A549 (cell line): ENCODE data around the gene SPRR2D. TPM values are rescaled to one million over a fixed set of nuclear protein-coding genes. Genes with fewer than 3 reads are reported as not detected.

Source experiments
- ATAC-seq, 2 experiments: fragments of 200-7000 bp in 1 of 2; fragments of >200 bp in 1 of 2; cut with Nextera tagmentation in 1 of 2; cut with Tn5 transposase in 1 of 2; 3 replicates each; pipeline versions ENCODE4 v1.8.0 to v1.9.1; 2018 to 2020; ENCODE audit warnings: mild to moderate bottlenecking in 1 of 2, moderate library complexity in 1 of 2
- CTCF ChIA-PET: fragments of 300-600 bp; sonication (Branson Sonifier 250); formaldehyde crosslinking; extraction: SDS; loops from one replicate; lab custom pipeline; 2021; ENCODE audit warnings: antibody characterized with exemption, inconsistent platforms; lab: Yijun Ruan, JAX
- POLR2A ChIA-PET: fragments of 350-600 bp; formaldehyde crosslinking; extraction: SDS; loops from one replicate; lab custom pipeline; 2021; ENCODE audit warnings: antibody characterized with exemption, inconsistent platforms; lab: Yijun Ruan, JAX
- DNase-seq, 2 experiments: peaks; one replicate each; pipeline versions ENCODE4 v3.0.0 to v3.0.0-alpha.2; 2011 to 2016; ENCODE audit warnings: low read depth in 1 of 2, low spot score in 1 of 2
- FAIRE-seq: peaks from 2 replicates; lab custom pipeline; 2011; peaks lifted over from hg19 to GRCh38; lab: Jason Lieb, UNC
- H3K27ac ChIP-seq, 2 experiments: fragments of >200 bp; sonication (Bioruptor Twin); formaldehyde crosslinking; 3 replicates each; pipeline ENCODE4 v1.5.1; 2016 to 2017
- H3K4me1 ChIP-seq: fragments of >200 bp; sonication (Bioruptor Twin); formaldehyde crosslinking; 3 replicates; pipeline ENCODE4 v1.6.1; 2016
- H3K4me2 ChIP-seq: fragments of >200 bp; sonication (Bioruptor Twin); formaldehyde crosslinking; 3 replicates; pipeline ENCODE4 v1.6.1; 2016
- H3K4me3 ChIP-seq: fragments of >200 bp; sonication (Bioruptor Twin); formaldehyde crosslinking; 3 replicates; pipeline ENCODE4 v1.5.1; 2016
- H3K9me3 ChIP-seq: fragments of >200 bp; sonication (Bioruptor Twin); formaldehyde crosslinking; 3 replicates; pipeline ENCODE4 v1.6.1; 2016
- CBX2 ChIP-seq: fragments of 200-600 bp; sonication (generic); IDR thresholded peaks from 2 replicates; pipeline ENCODE4 v1.6.1; 2016; ENCODE audit warnings: low read depth, mild to moderate bottlenecking, borderline replicate concordance
- CEBPB ChIP-seq, 2 experiments: fragments of >200 bp in 1 of 2; sonication (Bioruptor Twin) in 1 of 2; formaldehyde crosslinking in 1 of 2; IDR thresholded peaks; 2 replicates each; pipeline ENCODE4 v1.6.1; 2012 to 2016
- CHD2 ChIP-seq: fragments of 150-350 bp; IDR thresholded peaks from 2 replicates; pipeline ENCODE4 v1.6.1; 2014; ENCODE audit warnings: low read length; ENCODE audit not compliant: partially characterized antibody
- FOSL2 ChIP-seq, 2 experiments: fragments of 450-650 bp in 1 of 2; fragments of >200 bp in 1 of 2; sonication (Bioruptor Twin) in 1 of 2; formaldehyde crosslinking; IDR thresholded peaks; 2 replicates each; pipeline versions ENCODE4 v1.5.0 to v1.6.1; 2016 to 2020; ENCODE audit warnings: mild to moderate bottlenecking in 1 of 2, moderate library complexity in 1 of 2
- HOXA7 ChIP-seq: fragments of 250-450 bp; sonication (Bioruptor Pico); IDR thresholded peaks from 2 replicates; pipeline ENCODE4 v1.5.0; 2020; ENCODE audit warnings: mild to moderate bottlenecking, moderate library complexity
- MAFK ChIP-seq: fragments of 450-650 bp; IDR thresholded peaks from 2 replicates; pipeline ENCODE4 v1.6.1; 2014; ENCODE audit not compliant: partially characterized antibody
- MAX ChIP-seq: IDR thresholded peaks from 2 replicates; pipeline ENCODE4 v1.6.1; 2012
- MAZ ChIP-seq: fragments of 150-350 bp; IDR thresholded peaks from 2 replicates; pipeline ENCODE4 v1.6.1; 2014; ENCODE audit warnings: antibody characterized with exemption, low read depth, low read length, borderline replicate concordance
- NR3C1 ChIP-seq: fragments of >200 bp; sonication (Bioruptor Twin); formaldehyde crosslinking; IDR thresholded peaks from 3 replicates; pipeline ENCODE4 v1.6.1; 2017
- PHF8 ChIP-seq: fragments of 200-600 bp; sonication (generic); IDR thresholded peaks from 2 replicates; pipeline ENCODE4 v1.6.1; 2016; ENCODE audit warnings: low read depth, mild to moderate bottlenecking, antibody characterized with exemption, moderate library complexity, borderline replicate concordance
- POLR2AphosphoS2 ChIP-seq: conservative IDR thresholded peaks from 2 replicates; pipeline ENCODE4 v1.6.1; 2012; ENCODE audit warnings: low read length, improper control_type of control experiment, inconsistent platforms
- RNF2 ChIP-seq: fragments of 200-600 bp; sonication (generic); IDR thresholded peaks from 2 replicates; pipeline ENCODE4 v1.6.1; 2016; ENCODE audit warnings: low read depth, mild to moderate bottlenecking, antibody characterized with exemption, moderate library complexity, borderline replicate concordance
- SREBF2 ChIP-seq: fragments of 450-650 bp; IDR thresholded peaks from 2 replicates; pipeline ENCODE4 v1.6.1; 2014; ENCODE audit warnings: mild to moderate bottlenecking, moderate library complexity
- WGBS: methylation state at CpG from one replicate; pipeline ENCODE4 v1.1.6; 2017; ENCODE audit errors: missing lambda C conversion rate; 5-methylcytosine and 5-hydroxymethylcytosine counted together
- polyA plus RNA-seq, 4 experiments: library from polyadenylated mRNA; depleted of rRNA in 3 of 4; stranded (reverse); fragments of >200 nt; fragmentation: RNase III in 1 of 4; extraction: RNeasy Plus Mini Kit Qiagen cat#74134 plus additional on column Dnase treatment in 1 of 4; gene quantifications; 2 replicates in 3 of 4; 3 replicates in 1 of 4; pipeline ENCODE4 v1.2.3, GENCODE V29; 2011 to 2017
- small RNA-seq, 6 experiments: library from RNA; depleted of rRNA; stranded (forward); fragments of <200 nt; gene quantifications; one replicate each; pipeline ENCODE3, GENCODE V24; 2012
- TF ChIP-seq, protein P1 (sequence below): IDR thresholded peaks from 2 replicates; pipeline ENCODE4 v1.6.1; 2012

SPRR2D gene
- polyA plus RNA-seq, 2 of the 4 experiments (the other 2 are of a cell fraction): not detected

GRCh38 chr1:152995842-152996241, 45.1 kb downstream of the SPRR2D start:
- DNase-seq (no peak), ATAC-seq (no peak), FAIRE-seq (no peak)
- POLR2A ChIA-PET: no interaction called here
- H3K27ac ChIP-seq: no peak overlapping the region
- H3K4me3 ChIP-seq: no peak overlapping the region
- no peaks in the 10 kb centered on the region for H3K4me1 ChIP-seq
- 0% methylated on average over 1 of the region's 1 CpG for WGBS
- TF ChIP-seq MAFK (peak; percentile 69), MAZ (no peak)
- H3K4me2 ChIP-seq: no peak overlapping the region
- 0 out of 3 replicates have a peak, but pooled peaks cover 2% of the 10 kb centered on the region for H3K9me3 ChIP-seq
- CTCF ChIA-PET: no interaction called here

DNA sequence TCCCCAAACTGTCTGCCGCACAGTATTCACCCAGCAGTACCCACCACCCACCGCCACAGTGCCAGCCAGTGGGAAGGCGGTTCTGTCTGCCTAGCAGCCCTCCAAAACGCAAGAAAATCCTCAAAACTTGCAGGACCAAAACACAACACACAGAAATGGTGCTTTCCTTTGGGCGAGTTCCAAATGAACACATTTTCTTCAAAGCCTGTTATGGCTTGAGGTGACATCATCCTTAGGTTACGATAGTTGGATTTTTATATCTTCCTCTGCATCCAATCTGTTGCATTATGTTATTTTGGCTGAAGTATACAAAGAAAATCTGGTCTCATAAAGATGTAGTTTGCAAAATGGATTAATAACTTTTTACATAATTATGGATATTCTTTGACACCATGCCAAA, 47.7 kb downstream of the SPRR2D start:
- FAIRE-seq (no peak), ATAC-seq (no peak), DNase-seq (no peak)
- H3K4me2 ChIP-seq: no peak overlapping the region
- no peaks in the 10 kb centered on the region for H3K4me1 ChIP-seq
- no peak overlapping the region for H3K27ac ChIP-seq
- WGBS: 40% methylated on average over 6 of the region's 6 CpGs
- ChIA-PET CTCF (no interaction called here), POLR2A (no interaction called here)
- 0 out of 3 replicates have a peak, but pooled peaks cover 2% of the 10 kb centered on the region for H3K9me3 ChIP-seq
- TF ChIP-seq RNF2 (no peak), CHD2 (no peak), PHF8 (no peak), NR3C1 (no peak), CEBPB (IDR thresholded peaks at IDR 0.05) (no peak), FOSL2 (IDR thresholded peaks at IDR 0.05) (no peak), FOSL2 (CRISPR knock-in tag; IDR thresholded peaks at IDR 0.05) (no peak), HOXA7 (CRISPR knock-in tag) (no peak), SREBF2 (no peak), POLR2AphosphoS2 (no peak), MAX (no peak), CBX2 (no peak)
- TF ChIP-seq, protein P1, sequence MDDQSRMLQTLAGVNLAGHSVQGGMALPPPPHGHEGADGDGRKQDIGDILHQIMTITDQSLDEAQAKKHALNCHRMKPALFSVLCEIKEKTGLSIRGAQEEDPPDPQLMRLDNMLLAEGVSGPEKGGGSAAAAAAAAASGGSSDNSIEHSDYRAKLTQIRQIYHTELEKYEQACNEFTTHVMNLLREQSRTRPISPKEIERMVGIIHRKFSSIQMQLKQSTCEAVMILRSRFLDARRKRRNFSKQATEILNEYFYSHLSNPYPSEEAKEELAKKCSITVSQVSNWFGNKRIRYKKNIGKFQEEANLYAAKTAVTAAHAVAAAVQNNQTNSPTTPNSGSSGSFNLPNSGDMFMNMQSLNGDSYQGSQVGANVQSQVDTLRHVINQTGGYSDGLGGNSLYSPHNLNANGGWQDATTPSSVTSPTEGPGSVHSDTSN: no peak
- no peak overlapping the region for H3K4me3 ChIP-seq

Small RNAs within 50 kb of the gene (small RNA-seq; reads per million reads assigned to genes)
- gene AL356867.1 (0 reads per million in 6 experiments), gene RF00322 (0 reads per million in 6 experiments)

Other genes with a start within 250 kb of the SPRR2D start
- gene LCE1D, start 244.4 kb downstream of the SPRR2D start, polyA plus RNA-seq (2011; rRNA removed): not detected in 2 replicates
- gene LCE1D, start 244.4 kb downstream of the SPRR2D start, polyA plus RNA-seq (2017; fragmentation: RNase III; extraction: RNeasy Plus Mini Kit Qiagen cat#74134 plus additional on column Dnase treatment): not detected in 3 replicates
- not detected in 2 replicates for gene LCE1C, start 234.5 kb downstream of the SPRR2D start, polyA plus RNA-seq (2011; rRNA removed)
- not detected in 3 replicates for gene LCE1C, start 234.5 kb downstream of the SPRR2D start, polyA plus RNA-seq (2017; fragmentation: RNase III; extraction: RNeasy Plus Mini Kit Qiagen cat#74134 plus additional on column Dnase treatment)
- not detected in 2 replicates for gene LCE1B, start 229.1 kb downstream of the SPRR2D start, polyA plus RNA-seq (2011; rRNA removed)
- gene LCE1B, start 229.1 kb downstream of the SPRR2D start, polyA plus RNA-seq (2017; fragmentation: RNase III; extraction: RNeasy Plus Mini Kit Qiagen cat#74134 plus additional on column Dnase treatment): not detected in 3 replicates
- not detected in 2 replicates for gene LCE1A, start 213.6 kb downstream of the SPRR2D start, polyA plus RNA-seq (2011; rRNA removed)
- gene LCE1A, start 213.6 kb downstream of the SPRR2D start, polyA plus RNA-seq (2017; fragmentation: RNase III; extraction: RNeasy Plus Mini Kit Qiagen cat#74134 plus additional on column Dnase treatment): not detected in 3 replicates
- gene LCE6A, start 198.3 kb downstream of the SPRR2D start, polyA plus RNA-seq (2011; rRNA removed): not detected in 2 replicates
- not detected in 3 replicates for gene LCE6A, start 198.3 kb downstream of the SPRR2D start, polyA plus RNA-seq (2017; fragmentation: RNase III; extraction: RNeasy Plus Mini Kit Qiagen cat#74134 plus additional on column Dnase treatment)
- gene LCE7A, start 181.1 kb downstream of the SPRR2D start, polyA plus RNA-seq (2011; rRNA removed): not detected in 2 replicates
- not detected in 3 replicates for gene LCE7A, start 181.1 kb downstream of the SPRR2D start, polyA plus RNA-seq (2017; fragmentation: RNase III; extraction: RNeasy Plus Mini Kit Qiagen cat#74134 plus additional on column Dnase treatment)
- not detected in 2 replicates for gene SMCP, start 162.8 kb downstream of the SPRR2D start, polyA plus RNA-seq (2011; rRNA removed)
- not detected in 3 replicates for gene SMCP, start 162.8 kb downstream of the SPRR2D start, polyA plus RNA-seq (2017; fragmentation: RNase III; extraction: RNeasy Plus Mini Kit Qiagen cat#74134 plus additional on column Dnase treatment)
- gene IVL, start 132.6 kb downstream of the SPRR2D start, polyA plus RNA-seq (2011; rRNA removed): not detected in 2 replicates
- gene IVL, start 132.6 kb downstream of the SPRR2D start, polyA plus RNA-seq (2017; fragmentation: RNase III; extraction: RNeasy Plus Mini Kit Qiagen cat#74134 plus additional on column Dnase treatment): not detected in 3 replicates
- gene SPRR5, start 93.9 kb downstream of the SPRR2D start, polyA plus RNA-seq (2011; rRNA removed): not detected in 2 replicates
- not detected in 3 replicates for gene SPRR5, start 93.9 kb downstream of the SPRR2D start, polyA plus RNA-seq (2017; fragmentation: RNase III; extraction: RNeasy Plus Mini Kit Qiagen cat#74134 plus additional on column Dnase treatment)
- not detected in 2 replicates for gene SPRR4, start 70.5 kb downstream of the SPRR2D start, polyA plus RNA-seq (2011; rRNA removed)
- gene SPRR4, start 70.5 kb downstream of the SPRR2D start, polyA plus RNA-seq (2017; fragmentation: RNase III; extraction: RNeasy Plus Mini Kit Qiagen cat#74134 plus additional on column Dnase treatment): not detected in 3 replicates
- gene SPRR1A, start 57.0 kb downstream of the SPRR2D start, polyA plus RNA-seq (2011; rRNA removed): not detected in 2 replicates
- gene SPRR1A, start 57.0 kb downstream of the SPRR2D start, polyA plus RNA-seq (2017; fragmentation: RNase III; extraction: RNeasy Plus Mini Kit Qiagen cat#74134 plus additional on column Dnase treatment): not detected in 3 replicates
- gene SPRR3, start 39.4 kb downstream of the SPRR2D start, polyA plus RNA-seq (2011; rRNA removed): not detected in 2 replicates
- gene SPRR3, start 39.4 kb downstream of the SPRR2D start, polyA plus RNA-seq (2017; fragmentation: RNase III; extraction: RNeasy Plus Mini Kit Qiagen cat#74134 plus additional on column Dnase treatment): not detected in 3 replicates
- gene SPRR1B, start 9.9 kb downstream of the SPRR2D start, polyA plus RNA-seq (2011; rRNA removed): not detected in 2 replicates
- not detected in 3 replicates for gene SPRR1B, start 9.9 kb downstream of the SPRR2D start, polyA plus RNA-seq (2017; fragmentation: RNase III; extraction: RNeasy Plus Mini Kit Qiagen cat#74134 plus additional on column Dnase treatment)
- gene SPRR2A, start 16.4 kb upstream of the SPRR2D start, polyA plus RNA-seq (2011; rRNA removed): not detected in 2 replicates
- not detected in 3 replicates for gene SPRR2A, start 16.4 kb upstream of the SPRR2D start, polyA plus RNA-seq (2017; fragmentation: RNase III; extraction: RNeasy Plus Mini Kit Qiagen cat#74134 plus additional on column Dnase treatment)
- gene SPRR2B, start 30.5 kb upstream of the SPRR2D start, polyA plus RNA-seq (2011; rRNA removed): not detected in 2 replicates
- gene SPRR2B, start 30.5 kb upstream of the SPRR2D start, polyA plus RNA-seq (2017; fragmentation: RNase III; extraction: RNeasy Plus Mini Kit Qiagen cat#74134 plus additional on column Dnase treatment): not detected in 3 replicates
- gene SPRR2E, start 53.4 kb upstream of the SPRR2D start, polyA plus RNA-seq (2011; rRNA removed): not detected in 2 replicates
- not detected in 3 replicates for gene SPRR2E, start 53.4 kb upstream of the SPRR2D start, polyA plus RNA-seq (2017; fragmentation: RNase III; extraction: RNeasy Plus Mini Kit Qiagen cat#74134 plus additional on column Dnase treatment)
- not detected in 2 replicates for gene SPRR2F, start 72.4 kb upstream of the SPRR2D start, polyA plus RNA-seq (2011; rRNA removed)
- gene SPRR2F, start 72.4 kb upstream of the SPRR2D start, polyA plus RNA-seq (2017; fragmentation: RNase III; extraction: RNeasy Plus Mini Kit Qiagen cat#74134 plus additional on column Dnase treatment): not detected in 3 replicates
- not detected in 2 replicates for gene SPRR2G, start 109.8 kb upstream of the SPRR2D start, polyA plus RNA-seq (2011; rRNA removed)
- not detected in 3 replicates for gene SPRR2G, start 109.8 kb upstream of the SPRR2D start, polyA plus RNA-seq (2017; fragmentation: RNase III; extraction: RNeasy Plus Mini Kit Qiagen cat#74134 plus additional on column Dnase treatment)
- gene LELP1, start 162.3 kb upstream of the SPRR2D start, polyA plus RNA-seq (2011; rRNA removed): not detected in 2 replicates
- not detected in 3 replicates for gene LELP1, start 162.3 kb upstream of the SPRR2D start, polyA plus RNA-seq (2017; fragmentation: RNase III; extraction: RNeasy Plus Mini Kit Qiagen cat#74134 plus additional on column Dnase treatment)
- not detected in 2 replicates for gene PRR9, start 176.5 kb upstream of the SPRR2D start, polyA plus RNA-seq (2011; rRNA removed)
- gene PRR9, start 176.5 kb upstream of the SPRR2D start, polyA plus RNA-seq (2017; fragmentation: RNase III; extraction: RNeasy Plus Mini Kit Qiagen cat#74134 plus additional on column Dnase treatment): not detected in 3 replicates
- gene LORICRIN, start 218.6 kb upstream of the SPRR2D start, polyA plus RNA-seq (2011; rRNA removed): not detected in 2 replicates
- not detected in 3 replicates for gene LORICRIN, start 218.6 kb upstream of the SPRR2D start, polyA plus RNA-seq (2017; fragmentation: RNase III; extraction: RNeasy Plus Mini Kit Qiagen cat#74134 plus additional on column Dnase treatment)